ENCODE measurements around the gene AKAP8. TPM values are rescaled to one million over a fixed set of nuclear protein-coding genes. Genes with fewer than 3 reads are reported as not detected.
"Not testable (repeated sequence)": the region's sequence is repeated elsewhere in the genome, so short reads cannot be mapped to it uniquely, and the experiment has no call there.

The AKAP8 gene
- total and polyA plus RNA-seq, 8 donors: 9.5 to 38.7 (median 21.4) TPM

DNA sequence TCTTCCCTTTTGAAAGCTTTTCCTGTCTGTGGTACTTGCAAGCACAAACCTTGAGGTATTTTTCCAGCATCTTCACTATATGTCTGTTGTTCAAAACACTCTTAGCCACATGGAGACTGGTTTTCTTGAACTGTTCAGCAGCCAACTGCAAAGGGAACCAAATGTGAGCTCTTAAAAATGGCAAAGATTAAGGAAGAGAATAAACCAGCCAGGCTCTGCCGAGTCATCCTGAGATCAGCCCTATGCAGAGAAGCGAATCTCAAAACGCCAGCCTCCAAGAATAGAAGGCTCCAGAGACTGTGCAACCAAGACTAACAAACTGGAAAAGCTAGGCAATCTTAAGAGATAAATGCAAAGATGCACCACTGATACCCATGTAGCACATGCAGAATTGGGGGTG lies 20.7 kb downstream of the AKAP8 start:
- 80 to 92% (median 88%) methylated on average over 3 of the region's 3 CpGs for WGBS, 5 donors
- Histone ChIP-seq H3K9me3 (no peaks in the 10 kb centered on the region), H3K27me3 (no peaks in the 10 kb centered on the region), H3K27ac (no peak overlapping the region), H3K4me3 (no peak overlapping the region), H3K4me1 (no peaks in the 10 kb centered on the region), H3K36me3 (peaks cover 79 to 96% (median 86%) of the 10 kb centered on the region in 4 donors)
- no peak for DNase-seq
- intact Hi-C loops (cut with DNase I; ENCODE audit: low total_unique reads): no loop called here
- TF ChIP-seq POLR2A (IDR thresholded peaks at IDR 0.05) (no peak), EP300 (IDR thresholded peaks at IDR 0.05) (no peak), POLR2AphosphoS5 (IDR thresholded peaks at IDR 0.05) (no peak)
- TF ChIP-seq, protein P1, sequence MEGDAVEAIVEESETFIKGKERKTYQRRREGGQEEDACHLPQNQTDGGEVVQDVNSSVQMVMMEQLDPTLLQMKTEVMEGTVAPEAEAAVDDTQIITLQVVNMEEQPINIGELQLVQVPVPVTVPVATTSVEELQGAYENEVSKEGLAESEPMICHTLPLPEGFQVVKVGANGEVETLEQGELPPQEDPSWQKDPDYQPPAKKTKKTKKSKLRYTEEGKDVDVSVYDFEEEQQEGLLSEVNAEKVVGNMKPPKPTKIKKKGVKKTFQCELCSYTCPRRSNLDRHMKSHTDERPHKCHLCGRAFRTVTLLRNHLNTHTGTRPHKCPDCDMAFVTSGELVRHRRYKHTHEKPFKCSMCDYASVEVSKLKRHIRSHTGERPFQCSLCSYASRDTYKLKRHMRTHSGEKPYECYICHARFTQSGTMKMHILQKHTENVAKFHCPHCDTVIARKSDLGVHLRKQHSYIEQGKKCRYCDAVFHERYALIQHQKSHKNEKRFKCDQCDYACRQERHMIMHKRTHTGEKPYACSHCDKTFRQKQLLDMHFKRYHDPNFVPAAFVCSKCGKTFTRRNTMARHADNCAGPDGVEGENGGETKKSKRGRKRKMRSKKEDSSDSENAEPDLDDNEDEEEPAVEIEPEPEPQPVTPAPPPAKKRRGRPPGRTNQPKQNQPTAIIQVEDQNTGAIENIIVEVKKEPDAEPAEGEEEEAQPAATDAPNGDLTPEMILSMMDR (IDR thresholded peaks at IDR 0.05): no peak

- Histone ChIP-seq H3K4me1 (no peaks in the 10 kb centered on the region), H3K27ac (no peak overlapping the region), H3K36me3 (peaks cover 84 to 97% (median 94%) of the 10 kb centered on the region in 4 donors), H3K27me3 (no peaks in the 10 kb centered on the region), H3K4me3 (no peak overlapping the region), H3K9me3 (no peaks in the 10 kb centered on the region)
- TF ChIP-seq EP300 (IDR thresholded peaks at IDR 0.05): no peak
- TF ChIP-seq, protein P1 (IDR thresholded peaks at IDR 0.05): no peak
- no peak for TF ChIP-seq POLR2AphosphoS5 (IDR thresholded peaks at IDR 0.05)
- no peak for TF ChIP-seq POLR2A (IDR thresholded peaks at IDR 0.05)
- intact Hi-C loops (cut with DNase I; ENCODE audit: low total_unique reads): no loop called here
- DNase-seq: no peak
- 92 to 98% (median 96%) methylated on average over 4 of the region's 4 CpGs for WGBS, 5 donors
Measured at GRCh38 chr19:15357906-15358305, 21.7 kb downstream of the AKAP8 start.

DNA sequence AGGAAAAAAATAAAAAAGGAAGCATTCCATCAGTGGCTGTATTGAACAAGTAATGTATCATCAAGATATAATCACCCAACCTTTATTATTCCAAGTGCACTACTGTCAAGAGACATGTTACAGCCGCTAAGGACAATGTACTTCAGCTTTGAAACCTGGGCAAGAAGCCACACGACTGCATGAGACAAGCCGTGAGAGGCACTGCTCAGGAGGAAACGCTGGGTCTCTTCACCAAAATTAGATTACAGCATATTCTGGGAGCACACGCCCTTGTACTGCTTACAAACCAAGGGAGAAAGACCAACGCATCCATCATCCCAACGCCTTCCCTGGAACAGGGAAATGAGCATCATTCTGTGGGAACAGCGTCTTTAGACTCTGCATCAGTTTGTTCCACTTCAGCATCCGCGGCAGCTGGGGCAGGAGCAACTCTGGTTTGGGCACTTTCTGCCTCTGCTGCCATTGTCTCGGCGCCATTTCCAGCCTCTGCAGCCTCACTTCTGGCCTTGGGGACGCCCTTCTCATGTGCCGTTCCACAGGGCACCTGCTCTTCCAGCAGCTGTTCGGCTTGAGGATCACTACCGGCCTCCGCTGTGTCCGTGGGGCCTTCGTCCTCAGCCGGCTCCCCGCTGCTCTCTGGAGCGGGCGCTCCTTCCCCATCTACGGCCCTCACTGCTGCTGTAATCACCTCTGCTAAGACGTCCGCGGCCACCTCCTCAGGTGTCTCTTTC lies 24.9 kb downstream of the AKAP8 start:
- no peaks in the 10 kb centered on the region for H3K4me1 ChIP-seq
- H3K4me3 ChIP-seq: no peak overlapping the region
- H3K27me3 ChIP-seq: no peaks in the 10 kb centered on the region
- 84 to 88% (median 87%) methylated on average over 27 of the region's 27 CpGs for WGBS, 5 donors
- TF ChIP-seq POLR2A (IDR thresholded peaks at IDR 0.05): no peak
- TF ChIP-seq POLR2AphosphoS5 (IDR thresholded peaks at IDR 0.05): no peak
- TF ChIP-seq, protein P1 (IDR thresholded peaks at IDR 0.05): no peak
- no peak for TF ChIP-seq EP300 (IDR thresholded peaks at IDR 0.05)
- no peak overlapping the region for H3K27ac ChIP-seq
- no peak for DNase-seq
- H3K36me3 ChIP-seq: peaks cover 62 to 81% (median 78%) of the 10 kb centered on the region in 4 donors
- intact Hi-C loops (cut with DNase I; ENCODE audit: low total_unique reads): no loop called here
- no peaks in the 10 kb centered on the region for H3K9me3 ChIP-seq

DNA sequence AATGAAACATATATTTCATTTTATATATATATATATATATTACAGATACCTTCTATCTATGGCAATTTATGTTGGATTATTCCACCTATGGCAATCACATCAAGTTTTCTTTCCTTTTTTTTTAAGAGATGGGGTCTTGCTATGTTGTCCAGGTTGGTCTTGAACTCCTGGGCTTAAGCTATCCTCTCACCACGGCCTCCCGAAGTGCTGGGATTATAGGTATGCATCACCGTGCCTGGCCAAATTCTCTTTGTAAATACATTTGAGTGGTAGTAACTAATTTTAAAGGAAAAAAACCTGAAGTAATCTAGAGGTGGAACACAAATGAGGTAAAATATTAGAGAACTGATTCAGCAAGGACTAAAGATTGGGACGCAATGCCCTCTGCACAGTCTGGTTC lies 25.7 kb downstream of the AKAP8 start:
- H3K27me3 ChIP-seq: no peaks in the 10 kb centered on the region
- no peak for DNase-seq
- no peaks in the 10 kb centered on the region for H3K4me1 ChIP-seq
- 49 to 91% (median 89%) methylated on average over 4 of the region's 4 CpGs for WGBS, 5 donors
- no peaks in the 10 kb centered on the region for H3K9me3 ChIP-seq
- no peak overlapping the region for H3K27ac ChIP-seq
- TF ChIP-seq, protein P1 (IDR thresholded peaks at IDR 0.05): no peak
- TF ChIP-seq EP300 (IDR thresholded peaks at IDR 0.05): no peak
- no peak for TF ChIP-seq POLR2AphosphoS5 (IDR thresholded peaks at IDR 0.05)
- TF ChIP-seq POLR2A (IDR thresholded peaks at IDR 0.05): no peak
- intact Hi-C loops (cut with DNase I; ENCODE audit: low total_unique reads): no loop called here
- H3K4me3 ChIP-seq: no peak overlapping the region
- peaks cover 53 to 72% (median 70%) of the 10 kb centered on the region in 4 donors for H3K36me3 ChIP-seq

GRCh38 chr19:15352535-15352934 lies 27.1 kb downstream of the AKAP8 start:
- H3K27ac ChIP-seq; H3K9me3 ChIP-seq; H3K4me3 ChIP-seq; DNase-seq; intact Hi-C loops (cut with DNase I; ENCODE audit: low total_unique reads); H3K4me1 ChIP-seq; H3K27me3 ChIP-seq: not testable (repeated sequence)
- 87 to 91% (median 90%) methylated on average over 8 of the region's 8 CpGs for WGBS, 5 donors
- H3K36me3 ChIP-seq: peaks cover 40 to 59% (median 57%) of the 10 kb centered on the region in 4 donors

DNA sequence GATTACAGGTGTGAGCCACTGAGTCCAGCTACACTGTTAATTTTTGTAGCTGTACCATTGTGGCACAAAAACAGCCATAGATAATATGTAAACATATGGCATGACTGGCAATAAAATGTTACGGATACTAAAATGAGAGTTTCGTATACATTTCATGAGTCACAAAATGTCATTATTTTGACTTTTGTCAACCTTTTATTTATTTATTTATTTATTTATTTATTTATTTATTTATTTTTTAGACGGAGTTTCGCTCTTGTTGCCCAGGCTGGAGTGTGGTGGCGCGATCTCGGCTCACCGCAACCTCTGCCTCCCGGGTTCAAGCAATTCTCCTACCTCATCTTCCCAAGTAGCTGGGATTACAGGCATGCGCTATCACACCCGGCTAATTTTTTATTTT lies 38.3 kb downstream of the AKAP8 start:
- DNase-seq; H3K9me3 ChIP-seq; H3K4me3 ChIP-seq; H3K4me1 ChIP-seq; intact Hi-C loops (cut with DNase I; ENCODE audit: low total_unique reads); H3K27ac ChIP-seq; H3K27me3 ChIP-seq: not testable (repeated sequence)
- H3K36me3 ChIP-seq: peaks cover 0 to 42% (median 20%) of the 10 kb centered on the region in 4 donors
- WGBS, 5 donors: 97 to 98% (median 97%) methylated on average over 11 of the region's 11 CpGs
